ENCODE results near the gene NAV2. TPM values are rescaled to one million over a fixed set of nuclear protein-coding genes. Genes with fewer than 3 reads are reported as not detected.

The NAV2 gene
- total and polyA plus RNA-seq, 5 experiments from 2014 or later, result 0.06 to 4.2 (median 1.1) TPM; not detected in 1

DNA sequence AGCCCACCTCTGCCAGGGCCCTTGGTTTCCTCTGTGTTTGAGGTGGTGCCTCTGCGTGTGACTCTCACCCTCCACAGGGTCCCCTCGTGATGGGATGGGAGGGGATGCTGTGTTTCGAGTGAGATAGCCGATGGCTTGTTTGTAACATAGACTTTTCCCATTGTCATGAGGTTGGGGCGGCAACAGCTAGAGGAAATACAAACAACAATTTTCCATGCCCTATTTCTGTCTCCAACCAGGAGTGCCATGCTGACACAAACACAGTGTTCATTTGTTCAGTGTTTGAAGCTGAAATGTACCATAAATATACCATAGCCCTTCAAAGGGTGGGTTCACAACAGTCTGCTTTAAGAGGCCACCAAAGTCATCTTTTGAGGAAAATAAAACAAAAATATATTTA is 19.5 kb upstream of the NAV2 start:
- POLR2A ChIA-PET, result no interaction called here
- H3K9me3 Mint-ChIP-seq, result no peaks in the 10 kb centered on the region
- no peak overlapping the region for H3K4me3 Mint-ChIP-seq
- no peak for DNase-seq
- ATAC-seq, result no peak
- no peak overlapping the region for H3K27ac Mint-ChIP-seq
- no peaks in the 10 kb centered on the region for H3K36me3 Mint-ChIP-seq
- H3K27me3 Mint-ChIP-seq, result peaks cover 7 to 21% (median 12%) of the 10 kb centered on the region in 5 donors
- H3K4me1 Mint-ChIP-seq, result no peaks in the 10 kb centered on the region

DNA sequence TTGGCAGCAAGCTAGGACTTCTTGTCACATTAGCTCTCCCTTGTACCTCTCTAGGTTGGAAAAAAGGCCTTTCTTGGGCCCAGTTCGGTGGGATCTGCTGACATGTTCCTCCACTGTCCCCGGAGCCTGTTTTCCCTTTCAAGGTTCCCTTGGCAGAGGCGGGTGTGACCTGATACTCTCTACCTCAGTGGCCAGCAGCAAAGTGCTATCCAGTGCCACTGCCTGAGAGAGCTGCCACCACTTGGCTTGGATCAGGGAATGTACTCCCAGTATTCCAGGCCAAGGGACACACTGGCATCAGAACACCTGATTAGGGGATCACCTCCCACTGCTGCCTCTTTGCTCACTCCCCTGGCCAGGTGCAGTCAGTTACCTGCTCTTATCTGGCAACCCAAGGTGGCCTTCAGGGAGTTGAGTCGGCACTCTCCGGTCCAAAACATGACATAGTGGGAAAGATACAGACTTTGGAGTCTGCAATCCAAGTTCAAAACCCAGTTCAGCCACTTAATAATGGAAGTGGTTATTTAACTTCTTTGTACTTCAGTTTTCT is 17.8 kb upstream of the NAV2 start:
- H3K4me3 Mint-ChIP-seq, result no peak overlapping the region
- H3K27ac Mint-ChIP-seq, result no peak overlapping the region
- no peaks in the 10 kb centered on the region for H3K9me3 Mint-ChIP-seq
- ATAC-seq (no peak), DNase-seq (no peak)
- no peaks in the 10 kb centered on the region for H3K36me3 Mint-ChIP-seq
- H3K27me3 Mint-ChIP-seq, result peaks cover 7 to 28% (median 17%) of the 10 kb centered on the region in 5 donors
- peaks cover 0 to 2% (median 0%) of the 10 kb centered on the region in 4 donors for H3K4me1 Mint-ChIP-seq
- POLR2A ChIA-PET, result no interaction called here

DNA sequence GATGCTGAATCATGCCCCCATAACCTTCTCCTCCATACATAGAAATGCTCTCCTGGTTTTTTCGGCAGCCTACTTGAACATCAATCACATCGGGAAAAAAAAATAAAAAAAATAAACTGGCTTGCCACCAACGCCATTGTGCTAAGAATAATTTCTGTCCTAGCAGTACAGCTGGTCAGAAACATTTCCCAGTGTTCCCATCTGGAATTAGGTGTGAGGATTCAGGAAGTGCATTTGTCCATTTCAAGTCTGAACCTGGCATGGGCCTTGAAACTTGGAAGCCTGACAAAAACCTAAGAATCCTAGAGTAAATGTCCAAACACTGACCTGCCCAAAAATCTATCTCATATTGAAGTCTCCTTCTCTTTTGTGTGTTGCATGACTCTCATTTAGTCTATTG is 16.6 kb upstream of the NAV2 start:
- Mint-ChIP-seq H3K27ac (no peak overlapping the region), H3K4me3 (no peak overlapping the region), H3K36me3 (no peaks in the 10 kb centered on the region), H3K27me3 (peaks cover 7 to 28% (median 19%) of the 10 kb centered on the region in 5 donors), H3K4me1 (peaks cover 0 to 2% (median 0%) of the 10 kb centered on the region in 4 donors), H3K9me3 (no peaks in the 10 kb centered on the region)
- ATAC-seq (no peak), DNase-seq (no peak)
- POLR2A ChIA-PET, result no interaction called here

DNA sequence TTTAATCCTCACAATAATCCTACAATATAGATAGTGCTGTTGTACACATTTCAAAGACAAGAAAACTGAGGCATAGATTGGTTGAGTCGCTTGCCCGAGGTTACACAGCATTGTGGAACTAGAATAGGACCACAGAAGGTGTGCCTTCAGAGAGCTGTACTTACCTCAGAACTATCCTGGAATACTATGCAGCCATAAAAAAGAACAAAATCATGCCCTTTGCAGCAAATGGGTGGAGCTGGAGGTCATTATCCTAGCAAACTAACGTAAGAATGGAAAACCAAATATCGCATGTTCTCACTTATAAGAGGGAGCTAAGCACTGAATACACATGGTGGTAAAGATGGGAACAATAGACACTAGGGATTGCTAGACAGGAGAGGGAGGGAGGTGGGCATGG is 15.7 kb upstream of the NAV2 start:
- DNase-seq, result no peak
- no peaks in the 10 kb centered on the region for H3K36me3 Mint-ChIP-seq
- POLR2A ChIA-PET, result no interaction called here
- peaks cover 10 to 28% (median 19%) of the 10 kb centered on the region in 5 donors for H3K27me3 Mint-ChIP-seq
- no peak for ATAC-seq
- no peaks in the 10 kb centered on the region for H3K9me3 Mint-ChIP-seq
- peak overlapping the region in 1 of 10 donors; percentile 46 for H3K27ac Mint-ChIP-seq
- no peak overlapping the region for H3K4me3 Mint-ChIP-seq
- peaks cover 0 to 2% (median 0%) of the 10 kb centered on the region in 4 donors for H3K4me1 Mint-ChIP-seq

DNA sequence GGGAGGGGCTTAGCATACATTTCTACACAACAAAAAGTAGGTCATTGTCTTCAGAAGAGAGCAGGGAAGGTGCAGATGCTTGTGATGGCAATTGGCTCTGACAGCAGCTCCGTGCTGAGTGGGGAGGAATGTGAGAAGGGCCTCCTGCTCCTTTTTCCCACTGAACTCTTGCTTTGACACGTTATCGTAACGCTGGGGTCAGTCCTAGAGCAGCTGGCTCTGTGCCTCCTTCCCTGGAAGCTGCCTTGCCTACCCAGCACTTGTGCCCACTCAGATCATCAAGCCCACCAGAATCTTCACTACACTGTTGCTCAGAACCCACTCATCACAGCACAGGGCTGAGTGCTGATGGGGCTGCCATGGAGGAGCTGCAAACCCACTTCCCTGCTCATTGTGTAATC is 14.9 kb upstream of the NAV2 start:
- DNase-seq, result no peak
- Mint-ChIP-seq H3K27me3 (peaks cover 13 to 28% (median 19%) of the 10 kb centered on the region in 5 donors), H3K27ac (no peak overlapping the region), H3K9me3 (no peaks in the 10 kb centered on the region), H3K36me3 (no peaks in the 10 kb centered on the region), H3K4me1 (peaks cover 0 to 2% (median 0%) of the 10 kb centered on the region in 4 donors), H3K4me3 (no peak overlapping the region)
- POLR2A ChIA-PET, result no interaction called here
- no peak for ATAC-seq

DNA sequence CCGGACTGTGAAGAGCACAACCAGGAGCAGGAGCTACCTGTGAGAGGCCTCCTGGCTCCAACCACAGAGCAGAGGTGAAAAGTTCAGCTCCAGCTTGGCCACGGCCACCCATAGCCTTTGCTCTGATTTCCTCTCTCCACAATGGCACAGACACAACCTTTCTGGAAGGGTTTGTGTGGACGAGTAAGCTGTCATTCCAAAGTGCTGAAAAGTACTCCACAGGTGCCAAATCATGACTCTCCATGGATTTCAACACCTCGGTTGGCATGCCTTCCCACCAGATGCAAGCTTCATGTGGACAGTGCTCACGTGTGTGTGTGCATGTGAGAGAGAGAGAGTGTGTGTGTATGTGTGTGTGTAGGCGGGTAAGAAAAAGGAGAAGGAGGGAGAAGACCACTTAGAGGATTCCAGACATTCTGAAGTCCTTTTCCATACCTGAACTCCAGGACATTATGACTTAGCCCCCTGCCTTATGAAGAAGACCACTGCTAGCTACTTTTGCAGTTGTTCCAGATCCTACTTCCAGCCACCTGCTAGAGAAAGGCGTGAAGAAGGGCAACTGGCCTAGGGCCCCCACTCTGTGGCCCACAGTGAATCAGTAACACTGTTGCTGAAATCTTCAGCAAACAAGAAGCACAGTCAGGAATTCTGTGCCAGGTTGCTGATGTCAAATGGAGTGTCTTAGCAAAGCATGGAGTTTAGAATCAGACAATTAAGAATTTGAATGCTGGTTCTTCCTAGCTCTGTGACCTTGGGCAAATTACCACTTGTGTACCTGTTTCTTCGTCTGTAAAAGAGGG is 13.9 kb upstream of the NAV2 start:
- ATAC-seq, result no peak
- Mint-ChIP-seq H3K36me3 (no peaks in the 10 kb centered on the region), H3K9me3 (no peaks in the 10 kb centered on the region), H3K4me3 (no peak overlapping the region), H3K27me3 (peaks cover 12 to 31% (median 19%) of the 10 kb centered on the region in 5 donors), H3K4me1 (peaks cover 0 to 2% (median 0%) of the 10 kb centered on the region in 4 donors), H3K27ac (no peak overlapping the region)
- no peak for DNase-seq
- POLR2A ChIA-PET, result no interaction called here

DNA sequence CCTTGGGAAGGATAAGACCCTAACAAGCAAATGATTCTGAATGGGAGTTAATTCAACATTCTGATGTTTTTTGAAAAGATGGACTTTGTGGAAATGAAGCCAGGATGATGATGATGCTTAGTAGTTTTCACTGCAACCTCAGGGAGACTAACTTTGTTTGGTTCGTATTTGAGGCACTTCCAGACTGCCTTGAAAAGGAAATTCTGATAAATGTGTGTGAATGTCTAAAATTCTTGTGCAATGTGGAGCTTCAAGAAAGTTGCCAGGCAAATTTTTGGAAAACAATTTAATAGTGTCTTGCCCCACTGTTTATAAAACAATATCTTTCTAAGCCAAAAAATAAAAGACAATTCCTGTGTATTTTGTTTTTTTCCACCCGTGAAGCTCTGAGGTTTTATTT is 11.2 kb upstream of the NAV2 start:
- Mint-ChIP-seq H3K27me3 (peaks cover 11 to 25% (median 17%) of the 10 kb centered on the region in 5 donors), H3K4me3 (no peak overlapping the region), H3K4me1 (peaks cover 0 to 2% (median 0%) of the 10 kb centered on the region in 4 donors), H3K9me3 (no peaks in the 10 kb centered on the region), H3K27ac (no peak overlapping the region), H3K36me3 (no peaks in the 10 kb centered on the region)
- POLR2A ChIA-PET, result no interaction called here
- no peak for ATAC-seq
- no peak for DNase-seq

DNA sequence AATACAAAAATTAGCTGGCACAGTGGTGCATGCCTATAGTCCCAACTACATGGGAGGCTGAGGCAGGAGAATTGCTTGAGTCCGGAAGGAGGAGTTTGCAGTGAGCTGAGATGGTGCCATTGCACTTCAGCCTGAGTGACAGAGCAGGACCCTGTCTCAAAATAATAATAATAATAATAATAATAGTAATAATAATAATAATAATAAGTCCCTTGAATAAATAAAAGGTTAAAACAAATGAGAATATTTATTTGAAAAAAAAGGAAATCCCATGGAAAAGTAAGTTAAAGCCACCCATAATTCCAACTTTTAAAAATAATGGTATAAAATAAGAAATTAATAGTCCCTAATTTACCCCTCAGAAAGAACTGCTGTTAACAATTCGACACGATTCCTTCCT is 10.0 kb upstream of the NAV2 start:
- Mint-ChIP-seq H3K27me3 (peaks cover 8 to 18% (median 13%) of the 10 kb centered on the region in 5 donors), H3K27ac (no peak overlapping the region), H3K36me3 (no peaks in the 10 kb centered on the region), H3K4me1 (peaks cover 0 to 2% (median 0%) of the 10 kb centered on the region in 4 donors), H3K9me3 (no peaks in the 10 kb centered on the region), H3K4me3 (no peak overlapping the region)
- ATAC-seq (no peak), DNase-seq (no peak)
- POLR2A ChIA-PET, result no interaction called here

DNA sequence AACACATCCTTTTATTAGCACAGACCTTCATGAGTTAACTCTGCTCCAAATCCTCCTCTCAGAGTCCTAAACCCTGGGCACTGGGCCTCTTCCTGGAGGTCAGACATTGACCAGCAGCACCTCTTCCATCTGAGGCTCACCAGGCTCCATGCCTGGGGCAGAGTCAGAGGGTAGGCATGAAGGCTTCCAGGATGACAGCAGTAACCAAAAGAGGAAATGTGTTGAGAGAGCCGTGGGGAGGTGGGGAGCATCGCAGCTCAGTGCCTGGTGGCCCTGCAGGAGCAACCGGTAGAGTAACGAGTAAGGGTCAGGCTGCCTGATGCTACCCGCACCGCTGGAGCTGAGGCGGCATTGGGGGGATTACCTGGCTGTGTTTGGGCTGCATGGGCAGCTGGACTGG is 9.4 kb upstream of the NAV2 start:
- no peaks in the 10 kb centered on the region for H3K36me3 Mint-ChIP-seq
- DNase-seq (no peak), ATAC-seq (no peak)
- POLR2A ChIA-PET, result no interaction called here
- H3K27me3 Mint-ChIP-seq, result peaks cover 7 to 15% (median 10%) of the 10 kb centered on the region in 5 donors
- no peaks in the 10 kb centered on the region for H3K9me3 Mint-ChIP-seq
- H3K27ac Mint-ChIP-seq, result peak overlapping the region in 1 of 10 donors; percentile 28
- peaks cover 0 to 2% (median 0%) of the 10 kb centered on the region in 4 donors for H3K4me1 Mint-ChIP-seq
- no peak overlapping the region for H3K4me3 Mint-ChIP-seq

DNA sequence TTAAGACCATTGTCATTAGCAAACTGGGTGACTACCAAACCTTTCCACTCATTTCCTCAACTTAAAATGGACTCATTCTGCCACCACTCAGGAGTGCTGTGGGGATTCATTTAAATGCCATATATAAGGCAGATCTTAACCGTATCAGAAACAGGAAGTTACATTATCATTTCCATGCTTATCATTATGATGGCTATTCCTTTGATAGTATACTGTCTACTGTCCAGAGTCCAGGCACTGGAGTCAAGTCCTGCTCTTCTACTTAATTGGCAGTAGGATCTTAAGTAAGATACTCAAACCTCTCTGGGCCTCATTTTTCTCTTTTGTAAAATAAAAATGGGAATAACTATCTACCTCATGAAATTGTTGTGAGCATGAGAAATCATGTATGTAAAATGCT is 8.4 kb upstream of the NAV2 start:
- H3K27ac Mint-ChIP-seq, result no peak overlapping the region
- no peak for ATAC-seq
- H3K4me1 Mint-ChIP-seq, result peaks cover 0 to 2% (median 0%) of the 10 kb centered on the region in 4 donors
- POLR2A ChIA-PET, result no interaction called here
- no peak overlapping the region for H3K4me3 Mint-ChIP-seq
- no peaks in the 10 kb centered on the region for H3K9me3 Mint-ChIP-seq
- H3K36me3 Mint-ChIP-seq, result no peaks in the 10 kb centered on the region
- no peak for DNase-seq
- H3K27me3 Mint-ChIP-seq, result peaks cover 0 to 15% (median 10%) of the 10 kb centered on the region in 5 donors

DNA sequence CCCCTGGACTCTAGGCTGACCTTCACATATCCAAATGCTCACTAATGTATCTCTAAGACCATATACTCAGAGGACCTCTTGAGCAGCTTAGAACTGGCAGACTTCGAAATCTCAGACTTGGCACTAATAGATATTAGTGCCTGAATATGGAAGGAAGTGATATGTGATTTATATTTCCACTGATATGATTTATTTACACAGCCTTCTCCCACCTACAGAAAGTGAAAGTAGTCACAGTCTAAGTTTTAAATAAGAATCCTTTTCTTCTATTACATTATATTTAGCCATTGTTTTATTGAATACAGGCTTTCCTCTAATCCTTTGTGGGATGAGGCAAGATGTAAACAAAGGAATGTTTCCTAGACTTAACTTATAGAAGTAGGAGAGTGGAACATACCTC is 6.7 kb upstream of the NAV2 start:
- Mint-ChIP-seq H3K9me3 (no peaks in the 10 kb centered on the region), H3K27ac (peak overlapping the region in 1 of 10 donors; percentile 16), H3K4me3 (no peak overlapping the region), H3K27me3 (peaks cover 0 to 12% (median 10%) of the 10 kb centered on the region in 5 donors), H3K4me1 (no peaks in the 10 kb centered on the region), H3K36me3 (no peaks in the 10 kb centered on the region)
- POLR2A ChIA-PET, result no interaction called here
- ATAC-seq, result no peak
- no peak for DNase-seq

DNA sequence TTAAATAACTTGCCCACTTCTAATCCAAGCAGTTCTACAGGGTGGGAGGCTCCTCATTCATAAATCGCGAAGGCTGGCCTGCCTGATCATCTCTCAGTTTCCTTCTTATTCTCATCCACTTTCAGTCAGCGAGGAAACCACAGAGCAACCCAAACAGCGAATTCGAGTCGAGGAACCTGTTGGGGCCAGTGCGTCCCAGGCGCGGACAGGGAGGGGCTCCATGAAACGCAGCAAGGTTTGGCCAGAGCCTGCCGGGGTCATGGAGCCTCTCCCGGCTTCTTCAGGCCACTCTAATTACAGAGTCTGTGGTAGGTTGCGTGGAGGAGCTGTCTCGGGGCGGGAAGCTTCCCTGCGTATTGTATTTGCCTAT is 741 bp upstream of the NAV2 start:
- POLR2A ChIA-PET, result interaction anchor here (1.0 kb wide), 1 partner anchor 11 kb away, joined by 6 read pairs; no protein-coding TSS in a partner anchor
- Mint-ChIP-seq H3K9me3 (peaks cover 0 to 2% (median 0%) of the 10 kb centered on the region in 9 donors), H3K27ac (peak overlapping the region; percentile 40 to 92 (median 78)), H3K4me3 (peak overlapping the region; percentile 88 to 96 (median 92)), H3K27me3 (peaks cover 10 to 42% (median 30%) of the 10 kb centered on the region in 5 donors), H3K4me1 (peaks cover 15 to 31% (median 25%) of the 10 kb centered on the region in 4 donors), H3K36me3 (no peaks in the 10 kb centered on the region)
- ATAC-seq, result no peak
- no peak for DNase-seq

DNA sequence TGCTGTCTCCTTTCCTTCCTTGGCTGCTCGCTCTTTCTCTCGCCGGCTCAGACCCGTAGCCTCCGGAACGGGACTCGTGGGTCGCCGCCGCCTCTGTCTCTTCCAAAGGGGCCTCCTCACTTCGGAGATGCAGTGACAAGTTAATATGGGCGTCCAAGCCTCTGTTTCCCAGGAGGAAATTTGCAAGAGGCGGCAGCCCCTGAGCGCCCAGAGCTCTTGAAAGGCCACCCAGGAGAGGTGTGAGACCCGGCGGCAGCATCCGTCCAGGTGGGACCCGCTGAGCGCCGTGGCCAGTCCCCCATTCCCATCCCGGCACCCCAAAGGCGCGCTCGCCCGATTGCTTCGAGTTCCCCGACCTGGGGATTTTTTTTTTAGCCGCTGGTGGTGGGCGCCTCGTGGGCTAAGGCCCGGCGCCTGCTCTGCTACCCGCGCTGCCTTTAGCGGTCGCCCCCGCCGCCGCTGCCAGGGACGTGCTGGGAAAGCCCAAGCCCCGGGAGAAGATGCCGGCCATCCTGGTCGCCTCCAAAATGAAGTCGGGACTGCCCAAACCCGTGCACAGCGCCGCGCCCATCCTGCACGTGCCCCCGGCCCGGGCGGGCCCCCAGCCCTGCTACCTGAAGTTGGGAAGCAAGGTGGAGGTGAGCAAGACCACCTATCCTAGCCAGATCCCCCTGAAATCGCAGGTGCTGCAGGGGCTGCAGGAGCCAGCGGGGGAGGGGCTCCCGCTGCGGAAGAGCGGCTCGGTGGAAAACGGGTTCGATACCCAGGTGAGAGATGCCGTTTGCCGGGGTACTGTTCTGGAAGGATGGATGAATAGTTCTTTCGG is 772 bp downstream of the NAV2 start:
- Mint-ChIP-seq H3K27ac (peak overlapping the region in 7 of 10 donors; percentile 1 to 80 (median 55)), H3K27me3 (peaks cover 14 to 48% (median 35%) of the 10 kb centered on the region in 5 donors), H3K9me3 (peaks cover 0 to 2% (median 0%) of the 10 kb centered on the region in 9 donors), H3K4me3 (peak overlapping the region; percentile 82 to 92 (median 90)), H3K36me3 (no peaks in the 10 kb centered on the region), H3K4me1 (peaks cover 15 to 31% (median 25%) of the 10 kb centered on the region in 4 donors)
- ATAC-seq (no peak), DNase-seq (no peak)
- POLR2A ChIA-PET, result no interaction called here
